HEK293T (cell line): Measurements from ENCODE around the gene LTBP2.

Source experiments
- CTCF ChIA-PET: fragments of 350-600 bp; formaldehyde crosslinking; extraction: SDS; loops from one replicate; lab custom pipeline; 2021; ENCODE audit warnings: antibody characterized with exemption, inconsistent platforms; lab: Yijun Ruan, JAX
- POLR2A ChIA-PET: fragments of 350-600 bp; formaldehyde crosslinking; extraction: SDS; loops from one replicate; lab custom pipeline; 2020; ENCODE audit warnings: antibody characterized with exemption, inconsistent platforms; lab: Yijun Ruan, JAX
- DNase-seq: peaks from one replicate; pipeline ENCODE4 v3.0.0; 2012; ENCODE audit warnings: mixed read lengths; ENCODE audit errors: extremely low spot score
- ARNT ChIP-seq: fragments of 450-650 bp; IDR thresholded peaks from 2 replicates; pipeline ENCODE4 v1.6.1; 2017; ENCODE audit warnings: mild to moderate bottlenecking
- BHLHE40 ChIP-seq: fragments of 450-650 bp; IDR thresholded peaks from 2 replicates; pipeline ENCODE4 v1.6.1; 2016; ENCODE audit warnings: mild to moderate bottlenecking, moderate library complexity, borderline replicate concordance
- CTBP1 ChIP-seq: fragments of 450-650 bp; IDR thresholded peaks from 2 replicates; pipeline ENCODE4 v1.6.1; 2016; ENCODE audit warnings: borderline replicate concordance
- ELF4 ChIP-seq: fragments of 450-650 bp; IDR thresholded peaks from 2 replicates; pipeline ENCODE4 v1.6.1; 2017; ENCODE audit warnings: antibody characterized with exemption
- FOXA1 ChIP-seq: fragments of 450-650 bp; IDR thresholded peaks from 2 replicates; pipeline ENCODE4 v1.6.1; 2016; ENCODE audit warnings: mild to moderate bottlenecking
- FOXK2 ChIP-seq: fragments of 450-650 bp; IDR thresholded peaks from 2 replicates; pipeline ENCODE4 v1.6.1; 2016; ENCODE audit warnings: mild to moderate bottlenecking
- FOXM1 ChIP-seq: fragments of 450-650 bp; IDR thresholded peaks from 2 replicates; pipeline ENCODE4 v1.6.1; 2017; ENCODE audit warnings: mild to moderate bottlenecking, borderline replicate concordance
- HDGF ChIP-seq: fragments of 450-650 bp; IDR thresholded peaks from 2 replicates; pipeline ENCODE4 v1.6.1; 2017; ENCODE audit warnings: antibody characterized with exemption, borderline replicate concordance
- L3MBTL2 ChIP-seq: fragments of 450-650 bp; conservative IDR thresholded peaks from 2 replicates; pipeline ENCODE4 v1.6.1; 2016; ENCODE audit warnings: mild to moderate bottlenecking
- LEF1 ChIP-seq: fragments of 450-650 bp; IDR thresholded peaks from 2 replicates; pipeline ENCODE4 v1.6.1; 2017; ENCODE audit warnings: mild to moderate bottlenecking, borderline replicate concordance
- NFRKB ChIP-seq: fragments of 450-650 bp; IDR thresholded peaks from 2 replicates; pipeline ENCODE4 v1.6.1; 2016; ENCODE audit warnings: mild to moderate bottlenecking, moderate library complexity
- PKNOX1 ChIP-seq: fragments of 450-650 bp; IDR thresholded peaks from 2 replicates; pipeline ENCODE4 v1.6.1; 2016
- SP1 ChIP-seq: fragments of 450-650 bp; IDR thresholded peaks from 2 replicates; pipeline ENCODE4 v1.6.1; 2017
- SUZ12 ChIP-seq: fragments of 450-650 bp; IDR thresholded peaks from 2 replicates; pipeline ENCODE4 v1.6.1; 2016; ENCODE audit warnings: mild to moderate bottlenecking
- TARDBP ChIP-seq: fragments of 450-650 bp; IDR thresholded peaks from 2 replicates; pipeline ENCODE4 v1.6.1; 2016
- ZNF384 ChIP-seq: fragments of 450-650 bp; IDR thresholded peaks from 2 replicates; pipeline ENCODE4 v1.6.1; 2016

The LTBP2 gene

GRCh38 chr14:74568911-74569310 lies 43.1 kb downstream of the LTBP2 start:
- POLR2A ChIA-PET = no interaction called here
- no peak for DNase-seq
- CTCF ChIA-PET = interaction anchor here (1.5 kb wide), 1 partner anchor 40 kb away, joined by 3 read pairs; no protein-coding TSS in a partner anchor
- TF ChIP-seq NFRKB (no peak), ELF4 (no peak), SP1 (no peak), SUZ12 (no peak)

GRCh38 chr14:74568380-74568649 lies 43.7 kb downstream of the LTBP2 start:
- TF ChIP-seq FOXK2 = no peak
- TF ChIP-seq FOXA1 = no peak
- TF ChIP-seq HDGF = no peak
- TF ChIP-seq L3MBTL2 = no peak
- TF ChIP-seq SP1 = no peak
- no peak for TF ChIP-seq NFRKB
- no peak for TF ChIP-seq ELF4
- no peak for TF ChIP-seq LEF1
- TF ChIP-seq ZNF384 = no peak
- TF ChIP-seq TARDBP = no peak
- no peak for TF ChIP-seq ARNT
- no peak for TF ChIP-seq CTBP1
- no peak for TF ChIP-seq SUZ12
- TF ChIP-seq BHLHE40 = no peak
- POLR2A ChIA-PET = no interaction called here
- no peak for DNase-seq
- CTCF ChIA-PET = interaction anchor here (1.5 kb wide), 1 partner anchor 41 kb away, joined by 3 read pairs; no protein-coding TSS in a partner anchor

- POLR2A ChIA-PET = no interaction called here
These were observed 44.2 kb downstream of the LTBP2 start for GRCh38 chr14:74567646-74568379.

GRCh38 chr14:74567219-74567618 lies 44.8 kb downstream of the LTBP2 start:
- no peak for DNase-seq
- ChIA-PET CTCF (no interaction called here), POLR2A (no interaction called here)
- no peak for TF ChIP-seq TARDBP
- TF ChIP-seq LEF1 = no peak
- TF ChIP-seq SP1 = no peak
- TF ChIP-seq FOXM1 = no peak
- TF ChIP-seq BHLHE40 = no peak
- no peak for TF ChIP-seq HDGF
- TF ChIP-seq ELF4 = no peak
- no peak for TF ChIP-seq ARNT
- TF ChIP-seq NFRKB = no peak
- TF ChIP-seq SUZ12 = no peak
- no peak for TF ChIP-seq L3MBTL2
- TF ChIP-seq FOXK2 = no peak
- TF ChIP-seq PKNOX1 = no peak
- no peak for TF ChIP-seq ZNF384

More at GRCh38 chr14:74567646-74568379, 44.2 kb downstream of the LTBP2 start:
- TF ChIP-seq ZNF384 (no peak), CTBP1 (no peak), FOXK2 (no peak), NFRKB (no peak), LEF1 (no peak), BHLHE40 (no peak), L3MBTL2 (no peak), TARDBP (no peak), SUZ12 (no peak), ARNT (no peak), FOXM1 (no peak), HDGF (no peak), FOXA1 (no peak), SP1 (no peak)
- DNase-seq = no peak
- CTCF ChIA-PET = interaction anchor here (1.5 kb wide), 1 partner anchor 41 kb away, joined by 3 read pairs; no protein-coding TSS in a partner anchor

GRCh38 chr14:74566174-74567141 lies 45.6 kb downstream of the LTBP2 start:
- DNase-seq = no peak
- TF ChIP-seq FOXK2 (no peak), ARNT (no peak), CTBP1 (no peak), TARDBP (no peak), PKNOX1 (no peak), ELF4 (no peak), NFRKB (no peak), FOXM1 (no peak)
- CTCF ChIA-PET = interaction anchor here (1.2 kb wide), 1 partner anchor 42 kb away, joined by 3 read pairs; no protein-coding TSS in a partner anchor
- POLR2A ChIA-PET = no interaction called here

- TF ChIP-seq FOXA1 (no peak), PKNOX1 (no peak)
- CTCF ChIA-PET = interaction anchor here (1.0 kb wide), 1 partner anchor 9 kb away, joined by 4 read pairs; no protein-coding TSS in a partner anchor
- no peak for DNase-seq
- POLR2A ChIA-PET = no interaction called here
These were observed 48.4 kb downstream of the LTBP2 start for GRCh38 chr14:74563586-74564159.
